ENCODE results near the gene SLC4A4.

SLC4A4 gene

DNA sequence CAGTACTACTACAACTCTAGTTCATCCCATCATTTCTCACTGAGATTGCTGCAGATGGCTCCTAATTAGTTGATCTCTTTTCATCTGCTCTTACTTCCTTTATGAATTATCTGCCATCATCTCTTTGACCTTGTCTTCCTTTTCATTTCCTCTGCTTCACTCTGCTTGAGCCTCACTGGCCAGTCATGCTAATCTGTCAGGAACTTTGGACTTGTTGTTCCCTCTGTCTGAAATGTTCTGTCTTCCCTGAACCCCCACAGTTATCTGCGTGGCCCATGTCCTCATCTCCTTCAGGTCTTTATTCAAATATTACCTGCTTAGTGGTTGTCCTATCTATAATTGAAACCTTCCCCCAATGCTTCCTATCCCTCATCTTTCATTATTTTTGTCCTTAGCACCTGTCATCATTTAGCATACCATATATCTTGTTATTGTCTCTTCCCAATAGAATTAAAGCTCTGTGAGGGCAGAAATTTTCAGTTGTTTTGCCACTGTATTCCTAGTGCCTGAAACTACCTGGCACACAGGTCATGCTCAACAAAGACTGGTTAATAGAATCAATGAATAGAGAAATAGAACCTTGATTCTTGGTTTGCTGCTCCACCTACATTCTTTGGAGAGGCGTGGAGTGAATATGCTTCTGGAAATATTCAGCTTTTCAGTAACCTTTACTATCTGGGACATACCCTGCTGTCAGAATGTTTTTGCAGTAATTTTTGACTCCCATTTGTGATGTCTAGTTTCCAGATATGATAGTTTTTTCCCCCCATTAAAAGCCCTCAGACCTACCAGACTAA, 5.0 kb downstream of the SLC4A4 start:
- Histone ChIP-seq H3K36me3 (no peaks in the 10 kb centered on the region), H3K4me1 (no peaks in the 10 kb centered on the region), H3K27ac (no peak overlapping the region), H3K9me3 (no peaks in the 10 kb centered on the region), H3K4me3 (no peak overlapping the region), H3K27me3 (no peaks in the 10 kb centered on the region)
- TF ChIP-seq, protein P1, sequence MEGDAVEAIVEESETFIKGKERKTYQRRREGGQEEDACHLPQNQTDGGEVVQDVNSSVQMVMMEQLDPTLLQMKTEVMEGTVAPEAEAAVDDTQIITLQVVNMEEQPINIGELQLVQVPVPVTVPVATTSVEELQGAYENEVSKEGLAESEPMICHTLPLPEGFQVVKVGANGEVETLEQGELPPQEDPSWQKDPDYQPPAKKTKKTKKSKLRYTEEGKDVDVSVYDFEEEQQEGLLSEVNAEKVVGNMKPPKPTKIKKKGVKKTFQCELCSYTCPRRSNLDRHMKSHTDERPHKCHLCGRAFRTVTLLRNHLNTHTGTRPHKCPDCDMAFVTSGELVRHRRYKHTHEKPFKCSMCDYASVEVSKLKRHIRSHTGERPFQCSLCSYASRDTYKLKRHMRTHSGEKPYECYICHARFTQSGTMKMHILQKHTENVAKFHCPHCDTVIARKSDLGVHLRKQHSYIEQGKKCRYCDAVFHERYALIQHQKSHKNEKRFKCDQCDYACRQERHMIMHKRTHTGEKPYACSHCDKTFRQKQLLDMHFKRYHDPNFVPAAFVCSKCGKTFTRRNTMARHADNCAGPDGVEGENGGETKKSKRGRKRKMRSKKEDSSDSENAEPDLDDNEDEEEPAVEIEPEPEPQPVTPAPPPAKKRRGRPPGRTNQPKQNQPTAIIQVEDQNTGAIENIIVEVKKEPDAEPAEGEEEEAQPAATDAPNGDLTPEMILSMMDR (IDR thresholded peaks at IDR 0.05) = no peak
- intact Hi-C loops (cut with DNase I; ENCODE audit: low total_unique reads) = loop anchor here (10.0 kb wide), 1 partner anchor 1051 kb away; no protein-coding TSS in a partner anchor
- no peak for DNase-seq

DNA sequence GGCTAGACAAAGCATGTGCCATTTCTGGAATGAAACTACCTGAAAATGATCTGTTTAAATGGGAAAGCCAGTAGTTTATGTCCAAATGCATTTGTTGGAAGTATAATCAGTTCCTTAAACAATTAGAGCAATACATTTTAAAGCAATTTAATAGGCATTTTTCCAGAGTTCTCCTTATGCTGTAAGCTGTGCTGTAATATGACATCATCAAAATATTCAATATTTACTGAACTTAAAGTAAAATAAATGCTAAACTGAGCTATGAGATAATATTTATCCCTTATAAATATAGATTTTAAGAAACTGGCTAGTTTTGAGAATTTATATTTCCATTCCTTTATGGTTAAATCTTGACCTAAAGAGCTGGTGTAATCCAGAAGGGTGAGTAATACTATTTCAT, 7.9 kb downstream of the SLC4A4 start:
- TF ChIP-seq, protein P1 (IDR thresholded peaks at IDR 0.05) = no peak
- H3K36me3 ChIP-seq = peaks cover 0 to 4% (median 0%) of the 10 kb centered on the region in 3 donors
- H3K27me3 ChIP-seq = no peaks in the 10 kb centered on the region
- no peaks in the 10 kb centered on the region for H3K4me1 ChIP-seq
- intact Hi-C loops (cut with DNase I; ENCODE audit: low total_unique reads) = loop anchor here (10.0 kb wide), 1 partner anchor 1048 kb away; no protein-coding TSS in a partner anchor
- H3K27ac ChIP-seq = no peak overlapping the region
- no peak overlapping the region for H3K4me3 ChIP-seq
- no peak for DNase-seq
- no peaks in the 10 kb centered on the region for H3K9me3 ChIP-seq

- H3K4me3 ChIP-seq = no peak overlapping the region
- no peaks in the 10 kb centered on the region for H3K9me3 ChIP-seq
- H3K27ac ChIP-seq = no peak overlapping the region
- H3K27me3 ChIP-seq = no peaks in the 10 kb centered on the region
- intact Hi-C loops (cut with DNase I; ENCODE audit: low total_unique reads) = loop anchor here (10.0 kb wide), 1 partner anchor 1046 kb away; no protein-coding TSS in a partner anchor
- no peaks in the 10 kb centered on the region for H3K4me1 ChIP-seq
- peaks cover 0 to 4% (median 0%) of the 10 kb centered on the region in 3 donors for H3K36me3 ChIP-seq
- DNase-seq = no peak
- TF ChIP-seq, protein P1 (IDR thresholded peaks at IDR 0.05) = no peak
Observed at GRCh38 chr4:71348586-71348985, 9.8 kb downstream of the SLC4A4 start.

- no peak for DNase-seq
- H3K4me1 ChIP-seq = no peaks in the 10 kb centered on the region
- TF ChIP-seq, protein P1 (IDR thresholded peaks at IDR 0.05) = no peak
- H3K27me3 ChIP-seq = no peaks in the 10 kb centered on the region
- peaks cover 0 to 4% (median 0%) of the 10 kb centered on the region in 3 donors for H3K36me3 ChIP-seq
- H3K4me3 ChIP-seq = no peak overlapping the region
- H3K9me3 ChIP-seq = no peaks in the 10 kb centered on the region
- no peak overlapping the region for H3K27ac ChIP-seq
- intact Hi-C loops (cut with DNase I; ENCODE audit: low total_unique reads) = no loop called here
Observed at GRCh38 chr4:71355045-71355444, 16.2 kb downstream of the SLC4A4 start.

- peaks cover 0 to 4% (median 0%) of the 10 kb centered on the region in 3 donors for H3K36me3 ChIP-seq
- intact Hi-C loops (cut with DNase I; ENCODE audit: low total_unique reads) = no loop called here
- TF ChIP-seq, protein P1 (IDR thresholded peaks at IDR 0.05) = no peak
- DNase-seq = no peak
- no peaks in the 10 kb centered on the region for H3K9me3 ChIP-seq
- no peaks in the 10 kb centered on the region for H3K27me3 ChIP-seq
- H3K4me3 ChIP-seq = no peak overlapping the region
- no peaks in the 10 kb centered on the region for H3K4me1 ChIP-seq
- no peak overlapping the region for H3K27ac ChIP-seq
Observed at GRCh38 chr4:71355971-71356370, 17.2 kb downstream of the SLC4A4 start.

All from tibial artery (tissue), 4 donors.